ENCODE measurements around the gene KLHL29.

The KLHL29 gene

DNA sequence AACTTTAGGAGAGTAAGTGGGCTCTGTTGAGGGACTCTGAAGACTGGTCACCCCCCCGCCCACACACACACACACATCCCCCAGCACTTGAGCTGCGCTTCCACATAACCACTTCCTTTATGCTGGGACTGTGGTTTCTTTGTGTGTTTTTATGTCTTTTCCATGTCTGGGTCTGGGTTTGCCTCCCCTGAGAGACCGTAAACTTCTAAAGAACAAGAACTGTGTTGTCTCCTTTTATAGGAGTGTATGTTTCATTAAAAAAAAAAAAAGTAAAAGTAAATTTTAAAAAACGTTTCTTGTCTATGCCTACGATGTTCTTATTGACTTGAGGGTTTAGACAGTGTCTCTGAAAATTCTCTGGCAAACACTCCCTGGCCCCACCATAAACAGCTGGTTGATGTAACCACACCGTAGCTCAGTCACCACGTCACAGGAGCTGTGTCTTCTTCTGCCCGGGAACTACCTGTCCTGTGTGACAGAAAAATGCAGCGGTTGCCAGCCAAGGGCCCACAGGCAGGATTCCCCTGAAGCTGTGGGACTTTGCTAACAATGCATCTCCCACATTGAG is 68.0 kb downstream of the KLHL29 start:
- no peak for DNase-seq

DNA sequence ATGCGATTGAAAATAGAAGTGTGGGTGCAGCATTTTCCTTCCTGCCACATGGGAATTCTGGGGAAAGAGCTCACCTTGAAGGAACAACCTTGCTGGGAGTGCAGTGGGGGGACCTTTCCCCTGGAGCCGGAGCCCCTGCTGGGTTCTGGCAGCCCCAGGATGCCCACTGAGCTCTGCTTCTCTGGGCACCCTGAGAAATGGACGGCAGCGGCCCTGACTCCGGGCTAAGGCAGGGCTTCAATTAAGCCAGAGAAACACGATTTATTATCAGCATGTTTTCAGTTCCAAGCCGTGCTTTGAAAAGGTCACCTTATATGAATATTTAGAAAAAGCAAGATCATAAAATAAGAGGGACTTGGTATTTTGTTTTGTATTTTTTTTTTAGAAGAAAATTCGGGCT is 68.5 kb downstream of the KLHL29 start:
- DNase-seq: no peak

DNA sequence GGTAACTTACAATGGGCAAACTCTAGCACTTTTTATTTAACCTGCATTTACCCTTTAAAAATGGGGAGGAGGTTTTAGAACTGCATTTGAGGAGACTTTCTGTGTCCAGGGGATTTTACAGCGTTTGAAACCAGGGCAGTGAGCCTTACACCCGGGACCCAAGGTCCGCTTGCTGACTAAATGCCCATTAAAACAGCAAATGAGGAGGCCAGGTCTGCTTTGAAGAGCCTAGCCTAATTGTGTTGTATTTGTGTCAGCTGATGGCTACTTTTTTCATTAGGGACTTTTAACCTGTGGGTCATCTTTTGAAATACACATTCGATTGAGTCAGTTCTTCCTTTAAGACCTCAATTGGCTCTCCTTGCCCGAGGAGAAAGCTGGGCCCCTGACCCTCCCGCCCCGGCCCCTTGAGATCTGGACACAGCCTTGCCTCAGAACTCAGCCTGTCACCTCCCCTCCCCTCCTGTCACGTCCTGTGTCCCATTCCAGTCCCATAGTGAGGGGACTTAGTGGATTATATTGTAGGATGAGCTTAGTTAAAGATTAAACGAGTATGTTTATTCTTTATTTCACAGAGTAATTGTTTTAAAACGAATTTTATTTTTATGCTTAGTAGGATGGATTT is 69.0 kb downstream of the KLHL29 start:
- DNase-seq: no peak

DNA sequence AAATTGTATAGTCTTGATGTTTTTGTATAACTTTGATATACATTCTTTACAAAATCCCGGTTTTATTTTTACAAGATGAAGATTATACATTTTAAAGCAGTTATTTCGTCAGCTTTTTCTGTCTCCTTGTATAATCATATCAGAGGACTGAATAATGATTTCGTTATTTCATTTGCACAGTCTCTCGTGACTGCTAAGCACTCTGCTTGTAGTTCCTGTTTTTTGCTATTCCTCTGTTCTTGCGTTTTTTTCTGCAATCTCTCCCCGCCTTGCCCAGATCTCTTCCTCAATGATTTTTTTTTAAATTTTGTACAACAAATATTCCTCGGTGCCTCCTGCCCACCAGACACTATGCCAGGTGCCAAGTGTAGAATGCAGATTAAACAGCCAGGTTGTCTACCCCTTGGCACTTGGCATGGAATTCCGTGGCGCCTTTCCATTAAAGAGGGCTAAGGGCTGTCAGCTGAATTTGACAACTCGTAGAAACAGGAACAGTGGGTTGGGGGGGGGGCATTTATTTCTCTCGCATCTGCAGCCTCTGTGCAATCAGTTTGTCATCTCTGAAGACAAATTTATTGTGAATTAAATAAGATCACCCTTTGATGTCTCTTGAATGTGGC is 69.6 kb downstream of the KLHL29 start:
- DNase-seq: no peak

DNA sequence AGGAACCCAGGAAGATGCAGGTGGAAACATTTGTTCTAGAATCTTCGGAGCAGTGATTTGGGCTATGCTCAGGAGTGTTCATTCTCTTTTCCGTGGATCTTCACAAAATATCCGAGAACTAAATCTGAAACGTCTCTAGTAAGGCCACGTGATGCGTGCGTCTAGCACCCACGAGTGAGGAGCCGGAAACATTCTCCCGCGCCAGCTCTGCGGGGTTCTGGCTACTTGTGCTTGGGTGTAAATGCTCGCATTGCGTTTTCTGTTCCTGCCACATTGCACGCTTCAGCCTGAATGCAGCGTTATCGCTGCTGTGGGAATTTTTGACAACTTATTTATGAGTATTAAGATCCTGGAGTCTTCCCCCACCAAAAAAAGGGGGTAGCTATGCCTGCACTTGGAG is 71.4 kb downstream of the KLHL29 start:
- no peak for DNase-seq

DNA sequence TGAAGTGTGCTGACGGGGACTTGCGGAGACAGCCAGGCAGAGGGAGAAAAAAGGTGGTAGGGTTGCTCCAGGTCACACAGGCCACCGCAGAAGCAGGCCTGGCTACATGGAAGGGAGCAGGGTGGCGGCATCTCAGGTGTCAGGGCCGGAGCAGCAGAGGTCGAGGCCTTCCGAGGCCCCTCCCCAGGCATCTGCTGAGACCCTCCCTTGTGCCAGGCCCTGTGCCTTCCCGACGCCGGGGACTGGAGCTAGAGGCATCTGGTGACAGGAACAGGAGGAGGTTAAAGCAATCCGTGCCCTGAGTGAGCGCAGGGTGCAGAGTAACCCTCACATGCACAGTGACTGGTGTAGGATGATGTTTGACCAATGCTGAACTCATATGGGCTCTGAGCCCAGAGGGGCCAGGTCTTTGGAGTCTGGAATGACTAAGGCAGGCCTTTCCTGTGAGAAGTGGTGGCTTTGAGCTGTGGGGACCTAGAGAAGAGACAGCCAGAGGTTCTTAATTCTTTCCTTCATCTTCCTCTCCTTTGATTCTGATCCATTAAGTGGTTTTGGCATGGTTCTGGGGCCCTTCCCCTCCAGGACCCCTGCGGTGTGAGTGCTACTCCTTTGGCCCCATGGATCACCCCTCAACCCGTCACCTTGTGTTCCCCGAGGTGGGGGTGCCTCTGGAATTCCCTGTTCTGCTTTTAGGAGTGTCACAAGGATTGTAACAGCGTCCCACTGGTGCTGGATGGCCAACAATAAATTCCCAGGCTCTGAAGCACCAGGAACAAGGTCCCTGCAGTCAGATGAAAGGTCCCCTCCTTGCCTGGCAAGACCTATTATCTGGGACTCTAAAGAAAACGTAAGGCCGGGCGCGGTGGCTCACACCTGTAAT is 72.1 kb downstream of the KLHL29 start:
- no peak for DNase-seq

DNA sequence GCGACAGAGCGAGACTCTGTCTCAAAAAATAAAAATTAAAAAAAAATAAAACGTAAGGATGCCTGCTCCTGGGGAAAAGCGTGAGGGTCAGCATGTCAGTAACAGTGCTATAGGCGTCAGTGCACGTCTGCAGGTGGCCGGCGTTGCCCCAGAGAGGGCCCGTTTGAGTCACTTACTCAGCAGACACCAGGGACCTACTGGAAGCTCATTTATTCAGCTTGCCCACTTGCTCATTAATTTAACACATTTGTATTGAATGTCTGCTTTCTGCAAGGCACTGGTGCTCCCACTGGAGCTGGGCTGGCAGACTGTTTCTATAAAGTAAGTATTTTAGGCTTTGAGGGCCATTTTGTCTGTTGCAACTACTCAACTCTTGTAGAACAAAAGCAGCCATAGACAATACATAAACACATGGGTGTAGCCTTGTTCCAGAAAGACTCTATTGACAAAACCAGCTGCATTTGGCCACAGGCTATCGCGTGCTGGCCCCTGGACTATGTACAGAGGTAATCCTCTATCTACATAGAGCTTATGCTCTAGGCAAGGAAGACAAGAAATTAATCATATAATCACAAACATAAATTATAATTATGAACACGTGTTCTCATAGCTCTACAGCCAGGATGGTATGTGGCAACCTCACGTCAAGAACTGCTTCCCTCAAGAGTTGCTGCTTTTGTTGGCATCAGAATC is 73.2 kb downstream of the KLHL29 start:
- no peak for DNase-seq

DNA sequence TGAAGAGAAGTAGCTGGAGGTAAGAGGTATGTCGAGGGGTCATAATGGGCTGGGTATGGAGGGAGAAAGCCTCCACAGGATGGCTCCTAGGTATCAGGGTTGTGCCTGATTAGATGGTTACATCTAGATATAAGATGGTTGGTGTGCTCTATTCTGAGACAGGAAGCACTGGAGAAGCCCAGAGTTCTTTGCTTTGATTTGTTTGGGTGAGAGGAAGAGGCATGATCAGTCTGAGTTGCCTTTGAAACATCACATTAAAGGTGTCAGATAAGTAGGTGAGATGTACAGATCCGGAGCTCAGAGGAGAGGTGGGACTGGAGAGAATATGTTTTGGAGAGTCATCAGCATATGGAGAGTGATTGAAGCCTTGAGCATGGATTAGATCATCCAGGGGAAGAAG is 74.1 kb downstream of the KLHL29 start:
- DNase-seq: no peak

DNA sequence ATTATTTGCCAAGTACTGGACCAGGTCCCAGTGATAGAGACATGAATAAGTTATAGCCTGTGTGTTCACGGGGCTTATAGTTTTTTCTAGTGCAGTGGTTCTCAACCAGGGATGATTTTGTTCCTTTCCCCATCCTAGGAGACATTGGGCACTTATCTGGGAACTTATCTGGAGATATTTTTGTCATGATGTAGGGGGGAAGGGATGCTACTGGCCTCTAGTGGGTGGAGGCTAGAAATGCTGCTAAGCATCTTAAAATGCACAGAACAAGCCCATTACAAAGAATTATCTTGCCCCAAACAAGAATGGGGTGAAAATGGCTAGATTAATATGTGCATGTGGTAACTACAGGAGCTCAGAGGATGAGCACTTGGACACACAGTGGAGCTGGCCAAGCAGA is 75.2 kb downstream of the KLHL29 start:
- no peak for DNase-seq

DNA sequence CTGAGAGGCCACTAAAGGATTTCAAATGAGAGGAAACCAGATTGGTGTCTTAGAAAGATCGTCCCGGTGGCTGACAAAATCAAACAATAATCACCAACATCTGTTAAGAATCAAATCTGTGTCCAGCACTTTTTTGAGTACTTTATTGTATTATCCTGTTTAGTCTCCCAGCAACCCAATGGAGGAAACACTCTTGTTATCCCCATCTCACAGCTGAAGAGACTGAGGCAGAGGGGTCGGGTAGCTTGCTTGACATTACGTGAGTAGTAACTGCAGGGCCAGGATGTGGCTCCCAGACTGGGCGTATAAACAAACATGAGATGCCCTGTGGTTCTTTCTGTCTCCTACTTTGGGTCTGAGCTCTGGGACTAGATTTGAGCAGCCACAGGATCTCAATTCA is 76.0 kb downstream of the KLHL29 start:
- DNase-seq: no peak

DNA sequence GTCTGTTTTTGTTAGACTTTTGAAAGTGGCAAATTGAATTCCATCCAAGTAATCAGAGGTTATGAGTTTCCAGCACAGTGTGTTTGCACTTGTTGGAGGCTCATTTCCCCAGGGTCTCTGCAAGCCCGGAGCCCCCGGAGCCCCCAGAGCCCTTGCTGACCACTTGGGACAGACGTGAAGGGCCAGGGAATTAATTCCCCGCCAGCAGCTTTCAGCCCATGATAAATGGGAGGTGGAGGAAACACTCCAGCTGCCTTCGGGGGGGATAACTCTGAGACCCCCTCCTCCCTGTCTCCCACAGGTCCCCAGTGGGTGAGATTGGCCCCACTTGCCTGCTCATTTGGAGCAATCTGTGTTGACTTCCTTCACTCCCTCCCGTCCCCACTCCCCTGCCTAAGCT is 79.2 kb downstream of the KLHL29 start:
- no peak for DNase-seq

DNA sequence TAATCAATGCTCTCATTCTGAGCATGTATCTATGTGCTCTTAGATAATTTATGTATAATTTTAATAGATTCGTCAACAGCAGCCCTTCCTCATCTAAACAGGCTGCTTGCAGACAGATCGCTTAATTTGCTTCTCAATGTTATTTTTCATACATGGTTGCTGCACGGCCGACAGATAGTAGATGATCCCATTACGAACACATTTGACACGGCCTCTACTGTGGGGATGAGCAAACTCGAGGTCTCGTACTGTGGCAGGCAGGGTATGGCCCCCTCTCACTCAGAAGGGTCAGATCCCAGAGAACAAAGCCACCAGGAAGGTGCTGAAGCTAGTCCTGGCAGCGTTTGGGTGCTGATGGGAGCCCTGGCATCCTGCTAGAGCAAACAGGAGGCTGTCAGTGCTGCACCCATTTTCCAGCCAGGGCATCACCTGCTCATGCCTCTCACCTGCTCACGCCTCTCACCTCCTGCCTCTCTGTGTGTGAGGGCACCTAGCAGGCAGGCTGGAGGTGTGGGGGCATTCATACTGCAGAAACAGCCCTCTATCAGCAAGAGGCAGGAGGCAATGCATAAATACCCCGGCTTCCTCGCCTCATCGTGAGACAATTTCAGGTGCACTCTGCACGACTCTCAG is 80.0 kb downstream of the KLHL29 start:
- no peak for DNase-seq

DNA sequence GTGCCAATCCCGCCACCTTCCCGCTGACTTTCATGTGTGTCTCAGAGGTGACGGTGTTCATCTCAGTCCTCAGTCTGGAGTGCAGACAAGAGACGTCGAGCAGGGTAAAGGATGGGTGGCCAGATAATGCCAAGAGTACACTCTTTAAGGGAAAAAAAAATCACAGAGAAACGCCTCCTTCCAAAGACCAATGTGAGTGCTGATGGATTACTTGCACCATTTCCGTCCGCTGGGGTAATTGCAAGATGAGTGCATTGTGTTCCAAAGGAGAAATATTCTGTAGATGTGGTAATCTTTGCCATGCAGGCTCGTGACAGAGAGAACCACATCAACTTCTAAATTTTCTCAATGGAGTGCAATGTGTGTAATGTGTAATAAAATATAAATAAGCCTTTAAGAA is 81.0 kb downstream of the KLHL29 start:
- DNase-seq: no peak

DNA sequence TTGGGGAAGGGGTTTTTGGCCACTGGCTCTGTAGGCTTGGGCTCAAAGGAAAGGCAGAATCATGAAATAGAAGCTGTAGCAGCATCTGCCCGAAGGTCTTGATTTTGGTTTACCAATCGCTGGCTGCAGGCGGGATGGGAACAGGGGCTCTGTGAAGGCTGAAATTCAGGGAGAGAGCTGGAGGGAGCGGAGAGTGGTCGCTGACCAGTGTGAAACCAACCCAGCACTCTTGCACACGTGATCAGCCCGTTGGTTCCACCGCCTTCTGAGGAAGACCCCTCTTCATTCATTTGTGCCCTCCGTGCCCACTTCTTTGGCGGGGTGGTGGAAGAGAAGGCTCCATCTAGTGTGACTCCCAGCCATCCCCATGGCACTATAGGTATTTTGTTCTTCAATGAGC is 82.6 kb downstream of the KLHL29 start:
- DNase-seq: no peak

DNA sequence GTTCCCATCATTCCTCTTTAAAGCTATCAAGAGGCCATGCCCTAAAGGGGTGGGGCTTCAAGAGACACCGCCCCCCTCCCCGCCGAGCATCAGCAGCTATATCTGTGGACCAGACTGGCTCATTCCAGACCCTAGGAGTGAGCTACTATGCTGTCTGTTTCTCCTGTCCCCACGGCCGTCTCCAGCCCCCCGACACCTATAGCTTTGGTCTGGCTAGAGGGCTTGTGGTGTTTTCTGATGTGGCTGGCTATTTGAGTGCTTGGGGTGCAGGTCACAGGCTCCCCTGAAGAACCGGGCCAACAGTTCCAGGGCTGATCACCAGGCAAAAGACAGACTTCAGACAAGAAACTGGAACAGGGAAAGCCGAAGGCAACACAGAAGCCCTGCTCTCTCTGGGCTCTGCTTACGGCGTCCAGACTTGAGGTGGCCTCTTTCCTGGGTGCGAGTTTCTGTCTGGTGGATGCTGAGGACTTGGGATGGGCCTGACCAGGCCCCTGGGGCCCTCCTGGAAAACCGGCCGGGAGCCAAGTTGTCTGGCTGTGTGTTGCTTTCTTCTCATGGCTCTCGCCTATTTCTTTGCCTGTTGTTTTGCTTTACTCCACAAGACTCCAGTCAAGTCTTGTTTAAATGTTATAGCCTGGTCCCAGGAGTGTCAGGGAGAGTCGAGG is 83.6 kb downstream of the KLHL29 start:
- DNase-seq: no peak

DNA sequence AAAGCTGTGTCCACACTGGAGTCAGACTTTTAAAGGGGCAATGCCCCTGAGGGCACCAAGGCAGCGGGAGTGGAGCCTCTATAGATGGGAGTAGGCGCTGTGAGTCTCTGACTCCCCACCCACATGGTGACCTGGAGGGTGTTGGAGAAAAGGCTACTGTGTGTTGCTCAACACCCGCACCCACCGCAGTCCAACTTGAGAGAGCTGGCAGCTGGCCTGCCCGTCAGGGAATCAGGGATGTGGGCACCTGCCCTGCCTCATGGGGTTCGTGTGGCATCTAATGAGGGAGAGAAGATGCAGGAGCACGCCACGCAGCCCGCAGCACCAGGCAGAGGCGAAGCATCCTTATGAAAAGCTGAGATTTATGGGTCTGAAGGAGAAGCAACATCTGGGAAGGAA is 84.2 kb downstream of the KLHL29 start:
- no peak for DNase-seq

DNA sequence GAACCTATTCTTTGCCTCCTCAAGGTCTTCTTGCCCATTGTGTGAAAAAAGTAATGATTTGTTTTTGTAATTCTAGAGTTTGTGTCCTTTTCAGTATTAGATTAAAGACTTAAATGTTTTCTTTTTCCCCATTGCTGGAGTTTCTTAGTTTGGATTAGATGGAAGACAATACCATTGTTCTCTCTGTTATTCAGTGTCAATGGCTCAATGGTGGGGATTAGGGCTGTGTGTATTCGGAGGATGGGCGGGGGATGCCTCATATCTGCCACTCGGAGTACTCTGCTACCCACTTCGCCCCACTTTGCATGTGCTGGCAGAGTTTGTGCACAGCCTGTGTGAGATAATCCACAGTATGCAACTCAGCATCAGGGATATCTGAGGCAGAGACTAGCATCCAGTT is 90.1 kb downstream of the KLHL29 start:
- DNase-seq: no peak

DNA sequence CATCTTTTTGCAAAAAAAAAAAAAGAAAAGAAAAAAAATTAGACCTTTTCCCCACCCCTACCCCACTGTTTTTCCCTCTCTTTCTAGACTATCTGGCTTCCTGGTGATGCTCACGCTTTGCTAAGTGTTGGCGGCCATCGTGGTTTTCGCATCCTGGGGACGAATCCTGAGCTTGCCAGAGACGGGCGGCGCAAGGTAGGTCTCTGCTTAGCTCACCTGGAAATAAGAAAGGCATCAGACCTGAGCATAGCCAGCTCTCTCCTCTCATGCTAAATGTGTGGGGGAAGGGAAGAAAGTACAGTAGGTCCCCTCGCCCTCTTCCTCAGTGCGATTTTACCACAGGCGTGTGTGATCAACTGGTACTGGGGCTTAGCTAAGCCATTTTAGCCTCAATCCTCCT is 90.5 kb downstream of the KLHL29 start:
- DNase-seq: no peak

DNA sequence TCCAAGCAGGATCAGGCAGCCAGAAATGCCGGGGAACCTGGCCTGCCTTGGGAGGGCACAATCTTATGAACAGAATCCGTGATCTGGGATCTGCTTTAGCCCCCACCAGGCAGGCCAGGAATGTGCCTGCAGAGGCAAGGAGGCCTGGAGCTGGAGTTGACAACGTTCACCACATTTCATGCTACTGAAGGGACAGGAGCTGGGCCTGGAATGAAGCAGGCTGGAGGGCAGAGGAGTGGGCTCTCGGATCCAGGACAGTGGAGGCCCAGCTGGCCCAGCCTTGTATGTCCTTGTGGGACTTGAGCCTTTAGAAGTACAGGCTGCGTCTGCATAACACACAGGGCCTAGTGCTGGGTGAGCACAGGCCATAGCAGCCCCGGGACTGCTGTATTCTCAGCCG is 91.8 kb downstream of the KLHL29 start:
- no peak for DNase-seq

DNA sequence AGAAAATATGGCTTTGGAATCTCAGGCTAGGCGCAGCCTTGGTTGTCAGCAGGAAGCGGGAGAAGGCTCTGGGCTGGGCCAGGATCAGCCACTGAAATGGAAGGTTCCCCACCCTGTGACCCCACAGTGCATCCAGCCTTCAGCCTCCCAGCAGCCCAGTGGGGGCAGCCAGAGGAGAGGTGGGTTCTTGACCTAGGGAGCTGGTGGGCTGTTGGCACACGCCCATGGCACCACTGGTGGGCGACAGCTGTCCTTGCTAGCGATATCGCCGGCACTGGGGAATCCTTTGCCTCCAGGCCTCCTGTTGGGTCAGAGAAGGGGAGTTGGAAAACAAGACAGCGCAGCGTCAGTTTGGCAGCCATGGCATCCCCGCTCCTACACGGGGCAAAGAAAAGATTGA is 92.4 kb downstream of the KLHL29 start:
- DNase-seq: no peak

DNA sequence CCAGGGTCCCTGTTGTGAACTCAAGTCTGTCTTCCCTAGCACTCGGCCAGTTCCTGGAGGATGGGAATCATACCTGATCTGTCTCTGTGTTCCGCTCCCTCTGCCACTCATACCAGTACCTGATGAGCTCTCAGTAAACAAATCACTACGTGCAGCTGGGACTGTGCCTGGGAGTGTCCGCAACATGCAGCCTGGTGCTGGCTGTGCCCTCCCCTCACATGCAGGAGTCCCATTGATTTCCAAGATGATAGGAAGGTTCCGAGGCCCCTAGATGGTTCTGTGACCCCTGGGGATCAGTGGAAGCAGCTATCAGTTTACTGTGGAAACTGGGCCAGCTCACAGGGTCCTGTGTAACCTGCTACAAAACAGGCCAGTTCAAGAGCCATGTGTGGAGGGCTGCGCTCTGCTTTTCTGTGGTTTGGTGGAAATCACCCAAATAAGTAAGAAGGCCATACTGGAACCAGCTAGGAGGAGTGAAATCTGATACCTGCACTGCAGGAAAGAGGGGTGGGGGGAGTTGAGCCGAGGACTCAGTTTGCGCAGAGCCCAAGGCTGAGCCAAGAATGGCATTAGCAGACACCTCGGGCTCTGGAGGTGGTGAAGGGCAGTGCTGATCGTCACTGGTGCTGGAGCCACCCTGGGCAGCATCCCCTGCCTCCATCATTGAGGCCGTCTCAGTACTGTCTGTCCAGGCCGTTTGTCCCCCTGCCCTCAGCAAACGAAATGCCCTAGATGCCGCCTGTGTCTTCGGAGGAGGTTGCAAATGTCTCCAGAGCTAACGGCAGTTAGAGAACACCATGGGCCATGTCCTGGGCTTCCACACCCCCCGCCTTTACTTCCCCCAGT is 93.3 kb downstream of the KLHL29 start:
- no peak for DNase-seq

Data from NCI-H2171 (cell line).